Measurements from ENCODE around the gene IPO11.

DNA sequence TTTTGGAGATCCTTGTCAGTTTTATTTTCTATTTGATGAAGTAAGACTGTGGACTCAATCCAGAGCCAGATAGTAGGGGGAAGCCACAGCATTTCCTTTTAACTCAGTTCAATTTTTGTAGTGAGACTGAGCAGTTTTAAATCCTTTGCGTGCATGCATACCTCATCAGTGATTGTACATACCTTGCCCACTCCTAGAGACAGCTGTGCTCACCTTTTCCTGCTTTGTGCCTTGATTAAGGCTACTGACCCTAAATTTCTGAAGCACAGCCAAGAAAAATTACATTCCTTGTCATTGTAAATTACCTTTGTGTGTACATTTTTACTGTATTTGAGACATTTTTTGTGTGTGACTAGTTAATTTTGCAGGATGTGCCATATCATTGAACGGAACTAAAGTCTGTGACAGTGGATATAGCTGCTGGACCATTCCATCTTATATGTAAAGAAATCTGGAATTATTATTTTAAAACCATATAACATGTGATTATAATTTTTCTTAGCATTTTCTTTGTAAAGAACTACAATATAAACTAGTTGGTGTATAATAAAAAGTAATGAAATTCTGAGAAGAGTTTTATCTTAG lies 26.7 kb upstream of the IPO11 start:
- TF ChIP-seq TOX (CRISPR knock-in tag; IDR thresholded peaks at IDR 0.05; ENCODE audit: borderline replicate concordance) (no peak), RARB (CRISPR knock-in tag; IDR thresholded peaks at IDR 0.05) (no peak), ZFP3 (CRISPR knock-in tag; IDR thresholded peaks at IDR 0.05) (no peak), ZNF8 (CRISPR knock-in tag; IDR thresholded peaks at IDR 0.05) (no peak), ZFP30 (CRISPR knock-in tag; IDR thresholded peaks at IDR 0.05) (no peak), GLIS3 (CRISPR knock-in tag; IDR thresholded peaks at IDR 0.05) (no peak), ARNTL (CRISPR knock-in tag; IDR thresholded peaks at IDR 0.05; ENCODE audit: borderline replicate concordance, low read depth) (no peak)
- TF ChIP-seq, protein P1, sequence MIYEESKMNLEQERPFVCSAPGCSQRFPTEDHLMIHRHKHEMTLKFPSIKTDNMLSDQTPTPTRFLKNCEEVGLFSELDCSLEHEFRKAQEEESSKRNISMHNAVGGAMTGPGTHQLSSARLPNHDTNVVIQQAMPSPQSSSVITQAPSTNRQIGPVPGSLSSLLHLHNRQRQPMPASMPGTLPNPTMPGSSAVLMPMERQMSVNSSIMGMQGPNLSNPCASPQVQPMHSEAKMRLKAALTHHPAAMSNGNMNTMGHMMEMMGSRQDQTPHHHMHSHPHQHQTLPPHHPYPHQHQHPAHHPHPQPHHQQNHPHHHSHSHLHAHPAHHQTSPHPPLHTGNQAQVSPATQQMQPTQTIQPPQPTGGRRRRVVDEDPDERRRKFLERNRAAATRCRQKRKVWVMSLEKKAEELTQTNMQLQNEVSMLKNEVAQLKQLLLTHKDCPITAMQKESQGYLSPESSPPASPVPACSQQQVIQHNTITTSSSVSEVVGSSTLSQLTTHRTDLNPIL (CRISPR knock-in tag; IDR thresholded peaks at IDR 0.05; ENCODE audit: low read depth) = no peak
- TF ChIP-seq, protein P2, sequence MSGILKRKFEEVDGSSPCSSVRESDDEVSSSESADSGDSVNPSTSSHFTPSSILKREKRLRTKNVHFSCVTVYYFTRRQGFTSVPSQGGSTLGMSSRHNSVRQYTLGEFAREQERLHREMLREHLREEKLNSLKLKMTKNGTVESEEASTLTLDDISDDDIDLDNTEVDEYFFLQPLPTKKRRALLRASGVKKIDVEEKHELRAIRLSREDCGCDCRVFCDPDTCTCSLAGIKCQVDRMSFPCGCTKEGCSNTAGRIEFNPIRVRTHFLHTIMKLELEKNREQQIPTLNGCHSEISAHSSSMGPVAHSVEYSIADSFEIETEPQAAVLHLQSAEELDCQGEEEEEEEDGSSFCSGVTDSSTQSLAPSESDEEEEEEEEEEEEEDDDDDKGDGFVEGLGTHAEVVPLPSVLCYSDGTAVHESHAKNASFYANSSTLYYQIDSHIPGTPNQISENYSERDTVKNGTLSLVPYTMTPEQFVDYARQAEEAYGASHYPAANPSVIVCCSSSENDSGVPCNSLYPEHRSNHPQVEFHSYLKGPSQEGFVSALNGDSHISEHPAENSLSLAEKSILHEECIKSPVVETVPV (CRISPR knock-in tag; IDR thresholded peaks at IDR 0.05) = no peak
- TF ChIP-seq, protein P3, sequence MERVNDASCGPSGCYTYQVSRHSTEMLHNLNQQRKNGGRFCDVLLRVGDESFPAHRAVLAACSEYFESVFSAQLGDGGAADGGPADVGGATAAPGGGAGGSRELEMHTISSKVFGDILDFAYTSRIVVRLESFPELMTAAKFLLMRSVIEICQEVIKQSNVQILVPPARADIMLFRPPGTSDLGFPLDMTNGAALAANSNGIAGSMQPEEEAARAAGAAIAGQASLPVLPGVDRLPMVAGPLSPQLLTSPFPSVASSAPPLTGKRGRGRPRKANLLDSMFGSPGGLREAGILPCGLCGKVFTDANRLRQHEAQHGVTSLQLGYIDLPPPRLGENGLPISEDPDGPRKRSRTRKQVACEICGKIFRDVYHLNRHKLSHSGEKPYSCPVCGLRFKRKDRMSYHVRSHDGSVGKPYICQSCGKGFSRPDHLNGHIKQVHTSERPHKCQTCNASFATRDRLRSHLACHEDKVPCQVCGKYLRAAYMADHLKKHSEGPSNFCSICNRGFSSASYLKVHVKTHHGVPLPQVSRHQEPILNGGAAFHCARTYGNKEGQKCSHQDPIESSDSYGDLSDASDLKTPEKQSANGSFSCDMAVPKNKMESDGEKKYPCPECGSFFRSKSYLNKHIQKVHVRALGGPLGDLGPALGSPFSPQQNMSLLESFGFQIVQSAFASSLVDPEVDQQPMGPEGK (CRISPR knock-in tag; IDR thresholded peaks at IDR 0.05; ENCODE audit: borderline replicate concordance) = no peak
